ENCODE data around the gene THUMPD3.

- no peak for TF ChIP-seq POLR2A (IDR thresholded peaks at IDR 0.05)
- TF ChIP-seq CTCF (IDR thresholded peaks at IDR 0.05): peak in 1 of 5 experiments; percentile 10
- no peak for TF ChIP-seq EP300 (IDR thresholded peaks at IDR 0.05; ENCODE audit: low read depth)
Measured at GRCh38 chr3:9404680-9405079, 41.8 kb downstream of the THUMPD3 start.

Data from transverse colon (tissue), 3 donors.